HL-60/S4 treated with phorbol 12-myristate 13-acetate at 8.2 ng/mL for 4 days and 3 days (cell line): ENCODE data around the gene NDUFB5.

Source experiments
- in situ Hi-C: fragments of 300-500 bp; cut with MboI; formaldehyde crosslinking; loops from 2 replicates; pipeline ENCODE4 v1.15.0; 2022; ENCODE audit warnings: low sequenced_read_pairs

NDUFB5 gene

GRCh38 chr3:179604321-179605078 is at the start of gene NDUFB5, which contains the start of gene MRPL47:
Gene NDUFB5 (plus strand): TSS chr3:179604794. CDS start chr3:179604816, 22 bp downstream.
Gene MRPL47 (minus strand): TSS chr3:179604638. CDS start chr3:179604624, 14 bp downstream.
- in situ Hi-C loops, result no loop called here

DNA sequence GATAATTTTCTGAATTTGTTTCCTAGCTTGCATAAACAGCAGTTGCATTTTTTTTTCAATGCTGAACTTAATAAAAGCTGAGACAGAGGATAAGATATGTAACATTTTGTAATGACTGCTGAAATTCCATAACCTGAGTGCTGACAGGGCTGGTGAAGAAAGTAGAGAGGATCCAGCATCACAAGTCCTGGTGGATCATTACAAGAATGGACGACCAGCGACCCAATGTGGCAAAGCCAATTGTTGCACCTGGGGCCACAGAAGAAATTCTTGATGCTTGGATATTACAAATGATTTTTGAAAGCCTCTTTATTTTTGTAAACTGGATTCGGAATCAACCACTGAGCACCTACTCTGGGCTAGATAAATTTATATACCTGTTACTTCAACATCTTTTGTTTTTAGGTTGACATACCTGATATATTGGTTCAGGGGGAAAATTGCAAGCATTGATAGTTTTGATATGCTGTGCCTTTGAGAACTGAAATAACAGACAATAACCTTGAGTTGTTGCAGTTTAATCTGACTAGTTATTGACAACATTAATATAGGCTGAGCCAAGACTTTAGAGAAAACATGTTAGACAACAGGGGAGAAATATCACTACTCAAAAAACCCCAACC is 45.7 kb upstream of the NDUFB5 start:
- in situ Hi-C loops, result loop anchor here (25.0 kb wide), 1 partner anchor 497 kb away; the partner anchor contains the start of gene ZMAT3

DNA sequence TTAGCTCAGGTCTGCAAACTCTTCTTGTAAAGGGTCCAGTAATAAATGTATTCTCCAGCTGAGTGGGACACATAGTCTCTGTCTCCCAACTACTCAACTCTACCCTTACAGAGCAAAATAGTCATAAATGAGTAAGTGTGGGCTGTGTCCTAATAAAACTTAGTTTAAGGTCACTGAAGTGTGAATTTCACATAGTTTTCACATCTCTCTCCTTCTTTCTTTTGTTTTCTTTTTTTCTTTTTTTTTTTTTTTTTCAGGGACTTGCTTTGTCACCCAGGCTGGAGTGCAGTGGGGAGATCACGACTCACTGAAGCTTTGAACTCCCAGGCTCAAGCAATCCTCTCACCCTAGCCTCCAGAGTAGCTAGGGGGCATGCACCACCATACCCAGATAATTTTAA is 43.8 kb upstream of the NDUFB5 start:
- in situ Hi-C loops, result loop anchor here (25.0 kb wide), 1 partner anchor 498 kb away; the partner anchor contains the start of gene ZMAT3

DNA sequence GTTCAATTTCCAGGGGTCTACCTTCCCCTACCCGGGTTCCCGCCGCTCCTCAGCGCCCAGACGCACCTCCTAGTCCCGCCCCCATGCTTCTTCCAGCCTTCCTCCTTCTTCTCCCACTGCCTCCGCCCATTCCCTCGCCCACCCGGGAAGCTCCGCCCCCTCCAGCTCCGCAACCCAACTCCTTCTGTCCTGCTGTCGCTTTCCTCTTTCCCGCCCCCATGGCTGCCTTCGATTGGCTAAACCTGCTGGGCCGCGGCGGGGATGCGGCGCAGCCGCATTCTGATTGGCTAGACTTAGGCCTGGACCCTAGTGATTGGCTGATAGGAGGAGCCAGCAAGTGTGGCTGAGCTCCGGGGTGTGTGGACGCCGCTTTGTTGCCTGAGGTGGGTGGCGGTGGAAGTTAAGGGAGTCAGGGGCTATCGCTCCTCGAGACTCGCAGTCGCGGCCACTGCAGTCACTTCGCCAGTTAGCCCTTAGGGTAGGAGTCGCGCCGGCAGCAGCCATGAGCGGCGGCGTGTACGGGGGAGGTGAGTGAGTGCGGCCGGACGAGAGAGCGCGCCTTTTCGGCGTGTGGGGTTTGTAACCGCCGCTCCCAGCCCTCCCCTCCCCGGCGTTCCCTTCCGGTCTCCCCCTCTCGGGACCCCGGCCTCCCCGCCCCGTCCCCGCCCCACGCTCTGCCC is 41.9 kb upstream of the NDUFB5 start, which contains the start of gene ACTL6A:
Gene ACTL6A, plus strand, starts transcription at position 336 of the 680 bp plus-strand sequence. Its CDS starts 167 bp downstream, at position 503.
- in situ Hi-C loops, result loop anchor here (25.0 kb wide), 1 partner anchor 500 kb away; the partner anchor contains the start of gene ZMAT3

GRCh38 chr3:179563271-179563783 is 41.3 kb upstream of the NDUFB5 start:
- in situ Hi-C loops, result loop anchor here (25.0 kb wide), 1 partner anchor 501 kb away; the partner anchor contains the start of gene ZMAT3

DNA sequence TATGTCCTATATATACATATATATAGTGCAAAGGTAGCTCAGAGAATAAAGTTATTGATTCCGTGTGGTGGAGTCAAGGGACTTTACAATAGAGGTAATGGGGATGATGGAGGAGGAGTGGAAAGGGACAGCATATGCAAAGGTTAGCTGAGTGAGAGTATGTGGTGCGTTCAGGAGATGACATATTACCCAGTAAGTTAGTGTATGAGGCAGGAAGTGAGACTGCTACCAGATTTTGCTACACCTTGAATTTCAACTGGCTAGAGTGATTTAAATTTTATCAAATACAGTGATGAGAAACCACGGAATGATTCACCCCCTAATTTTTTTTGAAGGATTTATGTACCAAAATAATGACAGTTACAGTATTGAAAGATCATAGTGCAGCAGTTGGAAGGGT is 39.1 kb upstream of the NDUFB5 start:
- in situ Hi-C loops, result loop anchor here (25.0 kb wide), 1 partner anchor 503 kb away; the partner anchor contains the start of gene ZMAT3

- in situ Hi-C loops, result no loop called here
Measured at GRCh38 chr3:179580992-179581391, 23.6 kb upstream of the NDUFB5 start.

DNA sequence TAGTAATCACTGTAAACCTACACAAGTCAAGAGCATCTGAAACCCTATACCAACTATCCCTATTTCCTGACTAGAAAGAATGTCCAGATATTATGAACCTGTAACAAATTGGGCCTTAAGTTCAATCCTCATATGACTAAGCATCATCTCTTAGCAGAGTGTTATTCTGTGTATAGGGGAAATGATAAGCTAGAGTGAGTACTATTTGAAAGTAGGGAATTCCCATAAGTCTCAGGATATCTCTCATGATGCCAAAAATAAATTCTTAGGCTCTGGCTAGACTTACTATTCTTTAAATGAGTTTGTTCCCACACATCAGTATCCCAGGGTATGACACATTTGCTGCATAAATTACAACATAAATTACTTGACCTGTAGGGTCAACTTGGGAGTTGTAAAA is 15.5 kb upstream of the NDUFB5 start:
- in situ Hi-C loops, result no loop called here

GRCh38 chr3:179590669-179591068 is 13.9 kb upstream of the NDUFB5 start:
- in situ Hi-C loops, result no loop called here

DNA sequence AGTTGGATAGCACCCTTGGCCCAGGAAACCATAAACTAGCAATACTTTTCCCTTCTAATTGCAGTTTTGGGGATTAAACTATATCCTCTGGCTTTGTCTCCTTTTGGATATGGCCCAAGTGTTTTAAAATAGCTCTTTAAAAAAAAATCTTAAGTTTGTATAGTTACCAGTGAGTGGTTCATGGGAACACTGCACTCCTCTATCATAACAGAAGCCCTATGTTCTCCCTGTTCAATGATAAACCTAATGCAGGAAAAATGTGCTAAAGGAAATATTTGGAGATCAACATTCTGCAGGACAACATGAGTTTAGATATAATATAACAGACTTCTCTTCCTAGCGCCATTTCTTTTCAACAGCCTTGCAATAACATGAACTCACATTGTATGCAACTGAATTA is 13.3 kb upstream of the NDUFB5 start:
- in situ Hi-C loops, result no loop called here

- in situ Hi-C loops, result no loop called here
Measured at GRCh38 chr3:179599531-179599930, 5.1 kb upstream of the NDUFB5 start.

DNA sequence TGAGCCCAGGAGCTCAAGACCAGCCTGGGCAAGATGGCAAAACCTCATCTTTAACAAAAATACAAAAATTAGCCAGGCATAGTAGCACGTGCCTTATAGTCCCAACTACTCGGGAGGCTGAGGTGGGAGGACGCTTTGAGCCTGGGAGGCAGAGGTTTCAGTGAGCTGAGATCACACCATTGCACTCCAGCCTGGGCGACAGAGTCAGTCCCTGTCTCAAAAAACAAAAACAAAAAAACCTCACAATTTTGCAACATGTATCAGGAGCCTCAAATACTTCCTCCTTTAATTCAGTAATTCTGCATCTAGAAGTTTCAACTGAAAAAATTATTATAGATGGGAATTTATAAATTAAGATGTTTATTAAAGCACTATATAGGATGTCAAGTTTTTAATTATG is 1.3 kb upstream of the NDUFB5 start:
- in situ Hi-C loops, result no loop called here

- in situ Hi-C loops, result no loop called here
Measured at GRCh38 chr3:179603831-179604230, 763 bp upstream of the NDUFB5 start.

DNA sequence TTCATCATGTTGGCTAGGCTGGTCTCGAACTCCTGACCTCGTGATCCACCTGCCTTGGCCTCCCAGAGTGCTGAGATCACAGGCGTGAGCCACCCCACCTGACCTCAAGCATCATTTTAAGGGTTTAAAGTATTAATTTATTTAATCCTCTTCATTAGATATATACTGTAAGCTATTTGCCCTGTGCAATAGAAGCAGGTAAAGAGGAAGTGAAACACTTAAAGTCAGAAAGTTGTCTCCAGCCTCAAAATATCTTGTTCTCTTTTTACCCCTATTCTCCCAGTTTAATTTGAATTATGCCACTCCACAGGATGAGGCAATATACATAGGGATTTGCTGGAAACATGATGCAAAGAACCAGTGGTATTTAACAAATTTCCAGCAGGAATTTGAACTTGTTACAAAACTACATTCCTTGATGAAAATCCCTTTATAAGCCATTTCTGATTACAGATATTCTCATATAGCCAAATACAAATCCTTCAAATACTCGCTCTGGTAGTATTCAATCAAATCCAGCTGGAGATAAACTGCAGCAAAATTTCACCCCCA is 2.0 kb downstream of the NDUFB5 start:
- in situ Hi-C loops, result no loop called here

- in situ Hi-C loops, result no loop called here
Measured at GRCh38 chr3:179608931-179609720, 4.5 kb downstream of the NDUFB5 start.

DNA sequence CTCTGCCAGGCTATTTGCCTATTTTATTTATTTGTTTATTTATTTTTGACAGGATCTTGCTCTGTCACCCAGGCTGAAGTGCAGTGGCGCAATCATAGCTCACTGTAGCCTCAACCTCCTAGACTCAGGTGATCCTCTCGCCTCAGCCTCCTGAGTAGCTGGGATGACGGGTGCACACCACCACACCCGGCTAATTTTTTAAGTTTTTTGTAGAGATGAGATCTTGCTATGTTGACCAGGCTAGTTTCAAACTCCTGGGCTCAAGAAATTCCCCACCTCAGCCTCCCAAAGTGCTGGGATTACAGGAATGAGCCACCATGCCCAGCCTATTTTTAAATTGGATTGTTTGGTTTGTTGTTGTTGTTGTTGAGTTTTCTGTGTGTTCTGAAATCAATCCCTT is 5.5 kb downstream of the NDUFB5 start:
- in situ Hi-C loops, result no loop called here

DNA sequence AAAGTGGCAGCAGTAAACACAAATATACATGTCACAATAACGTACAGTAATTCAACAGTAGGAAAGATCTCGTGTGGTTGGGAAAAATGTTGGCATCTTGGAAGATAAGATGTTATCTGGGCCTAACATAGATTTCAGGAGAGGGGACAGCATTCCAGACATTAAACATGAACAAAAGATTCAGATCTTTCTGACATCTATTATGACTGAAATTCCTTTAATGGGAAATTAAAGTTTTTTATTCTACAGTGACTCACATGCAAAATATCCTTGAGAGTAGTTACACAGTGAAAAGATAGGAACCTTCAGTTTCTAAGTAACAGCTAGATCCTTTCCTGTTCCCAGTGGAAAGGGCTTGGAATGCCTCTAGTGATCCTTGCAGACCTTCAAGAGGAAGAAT is 9.2 kb downstream of the NDUFB5 start:
- in situ Hi-C loops, result no loop called here

DNA sequence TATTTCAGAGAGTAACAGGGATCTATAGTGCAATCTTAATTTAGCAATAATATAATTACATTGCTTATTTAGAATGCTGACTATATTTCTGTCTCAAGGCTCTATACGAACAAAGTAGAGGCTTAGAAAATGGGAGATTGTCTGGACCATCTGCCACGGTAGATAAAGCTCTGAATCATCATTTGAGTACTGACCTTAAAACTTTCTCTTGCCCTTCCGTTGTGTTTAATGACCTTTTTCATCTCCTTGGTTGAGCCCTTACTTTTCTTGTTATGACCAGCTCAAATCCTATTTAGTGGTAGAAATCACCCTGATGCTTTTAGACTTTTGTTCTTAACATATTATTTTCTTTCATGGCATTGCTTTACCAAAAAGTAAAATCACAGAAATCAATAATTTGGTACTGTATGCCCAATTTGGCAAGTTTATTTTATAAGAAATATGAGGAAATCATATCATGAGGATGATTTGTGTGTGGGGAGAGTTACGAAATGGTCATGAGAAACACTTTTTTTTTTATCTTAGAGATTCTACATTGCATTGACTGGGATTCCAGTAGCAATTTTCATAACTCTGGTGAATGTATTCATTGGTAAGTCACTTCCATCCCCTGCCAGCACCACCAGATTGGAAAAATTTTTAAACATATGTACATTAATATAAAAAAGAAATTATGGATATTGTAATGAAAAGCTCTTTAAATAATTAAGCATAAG is 11.0 kb downstream of the NDUFB5 start:
- in situ Hi-C loops, result no loop called here

DNA sequence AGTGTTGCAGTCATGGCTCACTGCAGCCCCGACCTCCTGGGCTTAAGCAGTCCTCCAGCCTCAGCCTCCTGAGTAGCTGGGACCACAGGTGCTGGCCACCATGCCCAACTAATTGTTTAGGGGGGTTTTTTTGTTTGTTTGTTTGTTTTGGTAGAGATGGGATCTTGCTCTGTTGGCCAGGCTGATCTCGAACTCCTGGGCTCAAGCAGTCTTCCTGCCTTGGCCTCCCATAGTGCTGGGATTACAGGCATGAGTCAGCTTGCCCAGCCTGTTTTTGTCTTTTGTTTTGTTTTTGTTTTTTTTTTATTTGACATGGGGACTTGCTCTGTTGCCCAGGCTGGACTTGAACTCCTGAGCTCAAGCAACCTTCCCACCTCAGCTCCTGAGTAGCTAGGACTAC is 17.4 kb downstream of the NDUFB5 start:
- in situ Hi-C loops, result no loop called here
